Measurements from ENCODE around the gene TBC1D1. TPM values are rescaled to one million over a fixed set of nuclear protein-coding genes. Genes with fewer than 3 reads are reported as not detected.

TBC1D1 gene
- total RNA-seq, 1 experiment from 2014 or later, result 56.0 TPM

- ChIA-PET CTCF (no interaction called here), POLR2A (no interaction called here)
- Histone ChIP-seq H3K9me3 (ENCODE audit: control insufficient read depth, insufficient read depth, low read depth, low read length) (no peaks in the 10 kb centered on the region), H3K27ac (ENCODE audit: low read length) (no peak overlapping the region), H3K27me3 (ENCODE audit: control insufficient read depth, insufficient read depth, low read length) (no peaks in the 10 kb centered on the region), H3K4me1 (ENCODE audit: control insufficient read depth, insufficient read depth, low read length) (no peaks in the 10 kb centered on the region), H3K4me3 (ENCODE audit: low read depth in 2 of 2, low read length in 2 of 2) (no peak overlapping the region), H3K36me3 (ENCODE audit: control insufficient read depth, insufficient read depth, low read length) (no peaks in the 10 kb centered on the region)
- intact Hi-C loops (cut with micrococcal nuclease; ENCODE audit: unreplicated experiment), result no loop called here
- DNase-seq (ENCODE audit: low read depth, low spot score) (no peak), ATAC-seq (no peak)
- in situ Hi-C loops (cut with HindIII; ENCODE audit: low pct_unique_long_range_greater_than_20kb, low sequenced_read_pairs), result no loop called here
- no peak for TF ChIP-seq POLR2AphosphoS5 (IDR thresholded peaks at IDR 0.05; ENCODE audit: low read depth, low read length)
- TF ChIP-seq SIN3A (IDR thresholded peaks at IDR 0.05; ENCODE audit: borderline replicate concordance, insufficient read depth, low read depth, low read length), result no peak
- no peak for TF ChIP-seq TCF7L2 (IDR thresholded peaks at IDR 0.05; ENCODE audit: low read depth, low read length)
- TF ChIP-seq REST (IDR thresholded peaks at IDR 0.05; ENCODE audit: insufficient read depth in 1 of 2, low read depth in 2 of 2, low read length in 1 of 2), result no peak
- no peak for TF ChIP-seq CTCF (IDR thresholded peaks at IDR 0.05)
- BruUV-seq (replicated peaks), result no TSS peak
These were observed 103.7 kb downstream of the TBC1D1 start for GRCh38 chr4:37994569-37994968.

GRCh38 chr4:37995299-37995821, 104.5 kb downstream of the TBC1D1 start:
- ChIA-PET CTCF (no interaction called here), POLR2A (no interaction called here)
- ATAC-seq, result no peak
- H3K27ac ChIP-seq (ENCODE audit: low read length), result no peak overlapping the region
- H3K9me3 ChIP-seq (ENCODE audit: control insufficient read depth, insufficient read depth, low read depth, low read length), result no peaks in the 10 kb centered on the region
- H3K36me3 ChIP-seq (ENCODE audit: control insufficient read depth, insufficient read depth, low read length), result no peaks in the 10 kb centered on the region
- in situ Hi-C loops (cut with HindIII; ENCODE audit: low pct_unique_long_range_greater_than_20kb, low sequenced_read_pairs), result no loop called here
- intact Hi-C loops (cut with micrococcal nuclease; ENCODE audit: unreplicated experiment), result no loop called here
- no TSS peak for BruUV-seq (replicated peaks)
- H3K4me3 ChIP-seq (ENCODE audit: low read depth in 2 of 2, low read length in 2 of 2), result no peak overlapping the region
- TF ChIP-seq REST (IDR thresholded peaks at IDR 0.05; ENCODE audit: insufficient read depth in 1 of 2, low read depth in 2 of 2, low read length in 1 of 2), result no peak
- TF ChIP-seq SIN3A (IDR thresholded peaks at IDR 0.05; ENCODE audit: borderline replicate concordance, insufficient read depth, low read depth, low read length), result no peak
- TF ChIP-seq CTCF (IDR thresholded peaks at IDR 0.05), result no peak
- TF ChIP-seq POLR2AphosphoS5 (IDR thresholded peaks at IDR 0.05; ENCODE audit: low read depth, low read length), result no peak
- no peak for TF ChIP-seq TCF7L2 (IDR thresholded peaks at IDR 0.05; ENCODE audit: low read depth, low read length)
- H3K4me1 ChIP-seq (ENCODE audit: control insufficient read depth, insufficient read depth, low read length), result no peaks in the 10 kb centered on the region
- no peak for DNase-seq (ENCODE audit: low read depth, low spot score)
- no peaks in the 10 kb centered on the region for H3K27me3 ChIP-seq (ENCODE audit: control insufficient read depth, insufficient read depth, low read length)
